ENCODE results near the gene PDPK1.

Gene PDPK1

GRCh38 chr16:2537451-2538379, at the start of gene PDPK1:
TSS of gene PDPK1 (plus strand) at chr16:2538021. CDS start at chr16:2538113, 92 bp downstream.
- FAIRE-seq, result no peak

DNA sequence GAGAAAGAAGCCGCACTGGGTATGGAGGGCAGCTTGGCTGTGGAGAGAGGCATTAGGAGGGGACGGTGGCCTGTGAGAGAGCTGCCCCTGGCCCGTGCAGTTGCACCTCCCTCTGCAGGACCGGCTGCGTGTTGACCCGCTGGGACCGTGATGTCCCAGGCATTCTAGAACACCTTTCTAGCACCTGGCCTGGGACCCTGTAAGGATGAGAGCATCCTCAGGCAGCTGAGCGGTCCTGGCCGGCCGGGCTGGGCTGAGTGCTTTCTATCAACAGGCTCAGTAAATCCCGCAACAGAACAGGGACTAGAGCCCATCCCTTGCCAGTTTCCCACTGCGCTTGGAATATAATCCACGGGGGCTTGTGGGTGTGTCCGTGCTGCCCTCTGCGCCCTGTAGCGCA, 48.2 kb upstream of the PDPK1 start:
- FAIRE-seq, result no peak

- FAIRE-seq, result no peak
Observed at GRCh38 chr16:2490190-2491105, 47.4 kb upstream of the PDPK1 start.

GRCh38 chr16:2492292-2492691, 45.5 kb upstream of the PDPK1 start:
- no peak for FAIRE-seq

DNA sequence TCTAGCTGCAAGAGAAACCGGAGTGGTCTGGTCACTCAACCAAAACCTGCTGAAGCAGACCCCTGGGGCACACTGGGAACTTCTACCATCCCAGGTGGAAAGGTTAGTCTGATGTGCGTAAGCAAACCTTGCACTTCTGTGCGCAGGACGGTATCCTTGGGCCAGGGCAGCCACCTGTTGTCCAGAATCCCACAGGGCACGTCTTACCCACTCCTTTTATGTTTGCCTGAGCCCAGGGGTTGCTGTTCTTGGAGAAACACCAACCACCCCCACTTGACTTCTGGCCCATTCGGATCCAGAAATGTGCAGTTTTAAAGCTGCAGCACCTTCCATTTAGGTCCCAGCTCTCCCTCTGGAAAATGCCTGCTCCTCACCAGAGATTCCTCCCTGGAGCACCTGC, 44.2 kb upstream of the PDPK1 start:
- no peak for FAIRE-seq

DNA sequence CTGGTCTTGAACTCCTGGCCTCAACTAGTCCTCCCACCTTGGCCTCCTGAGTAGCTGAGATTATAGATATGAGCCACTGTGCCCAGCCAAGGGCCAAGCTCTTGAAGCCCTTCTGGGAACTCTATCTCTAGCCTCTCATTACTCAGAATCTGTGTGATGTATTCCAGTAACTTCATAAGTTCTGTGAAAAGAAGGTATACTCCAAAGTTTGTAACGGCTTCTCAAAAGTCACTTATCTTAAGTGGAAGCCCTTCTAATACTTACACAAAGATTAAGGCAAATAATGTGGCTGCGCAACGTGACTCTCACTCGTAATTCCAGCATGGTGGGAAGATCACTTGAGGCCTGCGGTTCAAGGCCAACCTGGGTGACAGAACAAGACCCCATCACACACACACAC, 43.2 kb upstream of the PDPK1 start:
- FAIRE-seq, result no peak

DNA sequence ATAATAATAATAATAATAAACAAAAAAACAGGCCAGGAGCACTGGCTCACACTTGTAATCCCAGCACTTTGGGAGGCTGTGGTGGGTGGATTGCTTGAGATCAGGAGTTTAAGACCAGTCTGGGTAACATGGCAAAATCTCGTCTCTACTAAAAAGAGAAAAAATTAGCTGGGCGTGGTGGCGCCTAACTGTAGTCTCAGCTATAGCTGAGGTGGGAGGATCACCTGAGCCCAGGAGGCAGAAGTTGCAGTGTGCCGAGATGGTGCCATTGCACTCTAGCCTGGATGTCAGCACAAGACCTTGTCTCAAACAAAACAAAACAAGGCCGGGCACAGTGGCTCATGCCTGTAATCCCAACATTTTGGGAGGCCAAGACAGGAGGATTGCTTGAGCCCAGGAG, 42.8 kb upstream of the PDPK1 start:
- FAIRE-seq, result no peak

GRCh38 chr16:2496223-2497115, 41.4 kb upstream of the PDPK1 start:
- FAIRE-seq, result no peak

- no peak for FAIRE-seq
Observed at GRCh38 chr16:2497116-2497630, 40.6 kb upstream of the PDPK1 start.

DNA sequence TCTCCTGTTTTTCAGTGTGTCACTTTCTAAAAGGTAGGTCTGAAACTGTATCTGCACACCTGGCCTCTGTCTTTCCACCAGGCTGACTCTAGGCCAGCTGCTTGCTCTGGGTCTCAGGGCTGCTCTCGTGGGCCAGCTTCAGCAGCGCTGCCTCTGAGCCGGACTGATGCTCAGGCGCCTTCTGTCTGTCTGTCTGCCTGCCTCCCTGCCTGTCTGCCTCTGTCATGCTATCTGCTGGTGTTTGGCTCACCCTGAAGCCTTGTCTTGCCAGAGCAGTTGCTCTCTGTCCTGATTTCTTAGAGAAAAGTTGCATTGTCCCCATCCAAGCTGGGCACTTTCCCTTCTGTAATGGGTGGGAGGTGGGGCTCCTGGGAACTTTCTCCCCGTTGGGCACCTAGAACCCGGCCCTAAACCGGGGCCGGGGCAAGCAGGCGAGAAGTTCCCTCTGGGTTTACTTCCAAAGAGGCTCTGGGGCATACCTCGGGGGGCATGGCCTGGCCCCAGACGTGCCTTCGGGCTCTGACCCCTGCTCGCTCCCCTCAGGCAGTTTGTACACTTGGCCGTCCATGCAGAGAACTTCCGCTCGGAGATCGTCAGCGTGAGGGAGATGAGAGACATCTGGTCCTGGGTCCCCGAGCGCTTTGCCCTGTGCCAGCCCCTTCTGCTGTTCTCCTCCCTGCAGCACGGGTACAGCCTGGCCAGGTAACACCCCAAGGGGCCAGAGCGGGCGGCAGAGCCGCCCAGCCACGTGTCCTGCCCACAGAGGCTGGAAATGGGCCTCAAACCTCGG, 39.9 kb upstream of the PDPK1 start:
- no peak for FAIRE-seq

- FAIRE-seq, result no peak
Observed at GRCh38 chr16:2498531-2499253, 39.1 kb upstream of the PDPK1 start.

DNA sequence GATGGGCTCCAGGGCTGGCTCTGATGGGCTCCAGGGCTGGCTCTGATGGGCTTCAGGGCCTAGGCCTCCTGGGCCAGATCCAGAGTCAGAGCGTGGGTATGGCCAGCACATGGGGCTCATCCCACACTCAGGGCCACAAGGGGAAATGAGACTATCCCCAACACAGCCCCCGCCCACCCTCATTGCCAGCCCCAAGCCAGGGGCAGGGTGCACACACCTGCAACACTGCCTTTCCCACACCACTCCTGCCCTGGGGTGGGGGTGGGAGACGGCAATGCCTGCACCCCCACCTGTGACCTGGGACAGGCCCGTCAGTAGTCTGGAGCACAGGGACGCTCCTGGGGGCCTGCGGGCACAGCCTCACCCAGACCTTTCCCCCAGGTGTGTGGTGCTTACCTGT, 38.4 kb upstream of the PDPK1 start:
- no peak for FAIRE-seq

DNA sequence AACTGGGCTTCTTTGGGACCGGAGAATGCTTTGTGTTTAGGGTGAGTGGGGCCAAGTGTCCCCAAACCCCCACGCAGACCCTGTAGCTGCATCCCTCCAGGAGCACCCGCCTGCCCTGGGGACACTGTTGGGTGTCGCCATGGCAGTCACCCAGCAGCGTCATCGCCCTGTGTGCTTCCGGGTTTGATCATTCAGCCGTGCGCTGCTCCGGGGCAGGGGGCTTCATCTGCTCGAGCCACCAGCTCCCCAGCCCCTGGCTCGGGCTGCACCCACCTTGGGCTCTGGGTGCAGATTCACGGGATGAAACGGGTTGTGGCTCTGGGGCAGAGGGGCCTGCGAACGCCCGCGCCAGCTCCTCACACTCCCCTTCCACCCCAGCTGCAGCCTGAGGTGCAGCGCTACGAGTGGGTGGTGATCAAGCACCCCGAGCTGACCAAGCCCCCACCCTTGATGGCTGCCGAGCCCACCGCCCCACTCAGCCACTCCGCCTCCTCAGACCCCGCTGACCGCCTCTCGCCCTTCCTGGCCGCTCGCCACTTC, 37.9 kb upstream of the PDPK1 start:
- FAIRE-seq, result no peak

DNA sequence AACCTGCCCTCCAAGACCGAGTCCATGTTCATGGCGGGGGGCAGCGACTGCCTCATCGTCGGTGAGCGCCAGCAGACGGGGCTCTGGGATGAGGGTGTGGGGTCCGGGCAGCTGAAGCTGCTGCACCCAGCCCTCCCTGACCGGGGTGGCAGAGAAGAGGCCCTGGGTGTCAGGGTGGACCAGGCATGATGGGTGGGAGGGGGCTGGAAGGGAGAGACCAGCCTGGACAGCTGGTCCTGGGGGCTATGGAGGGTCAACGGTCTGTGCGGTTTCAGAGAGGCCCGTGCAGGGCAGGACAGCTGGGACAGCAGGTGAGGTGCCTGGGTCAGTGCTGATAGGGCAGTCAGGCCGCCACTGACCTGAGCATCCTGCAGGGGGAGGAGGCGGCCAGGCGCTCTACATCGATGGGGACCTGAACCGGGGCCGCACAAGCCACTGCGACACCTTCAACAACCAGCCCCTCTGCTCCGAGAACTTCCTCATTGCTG, 37.3 kb upstream of the PDPK1 start:
- no peak for FAIRE-seq

DNA sequence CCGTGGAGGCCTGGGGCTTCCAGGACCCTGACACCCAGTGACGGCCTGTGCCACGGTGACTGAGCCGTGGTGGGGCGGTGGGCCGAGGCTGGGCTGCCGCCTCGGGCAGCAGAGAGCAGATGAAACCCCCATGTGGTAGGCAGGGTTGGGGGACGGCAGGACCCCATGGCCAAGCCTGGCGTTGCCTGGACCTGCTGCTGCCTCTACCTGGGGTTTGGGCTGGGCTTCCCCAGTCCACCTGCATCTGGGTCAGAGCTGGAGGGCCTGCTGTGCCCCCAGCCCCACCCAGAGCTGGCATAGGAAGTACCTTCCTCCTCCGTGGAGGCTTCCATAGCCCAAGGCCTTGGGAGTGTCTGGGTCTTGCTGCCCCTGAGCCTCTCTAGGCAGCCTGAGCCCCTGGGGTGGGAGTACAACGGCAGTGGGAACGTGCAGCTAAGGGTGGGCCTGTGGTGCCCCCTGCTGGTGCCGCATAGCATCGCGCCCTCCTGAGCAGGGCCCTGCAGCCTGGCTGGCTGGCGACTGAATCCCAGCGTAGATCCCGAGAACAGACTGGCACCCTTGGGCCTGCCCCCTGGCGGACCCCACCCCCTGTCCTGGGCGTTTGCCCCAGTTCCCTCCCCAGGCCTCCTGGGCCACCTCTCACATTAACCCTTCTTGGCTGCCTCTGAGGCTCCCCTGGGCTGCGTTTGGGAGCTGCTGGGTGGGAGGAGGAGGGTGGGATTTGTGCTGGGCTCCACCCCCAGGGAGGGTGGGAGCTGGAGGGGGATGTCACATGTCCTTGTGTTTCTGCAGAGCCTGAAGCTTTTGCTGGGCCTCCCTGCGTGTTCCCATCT, 36.7 kb upstream of the PDPK1 start:
- no peak for FAIRE-seq

DNA sequence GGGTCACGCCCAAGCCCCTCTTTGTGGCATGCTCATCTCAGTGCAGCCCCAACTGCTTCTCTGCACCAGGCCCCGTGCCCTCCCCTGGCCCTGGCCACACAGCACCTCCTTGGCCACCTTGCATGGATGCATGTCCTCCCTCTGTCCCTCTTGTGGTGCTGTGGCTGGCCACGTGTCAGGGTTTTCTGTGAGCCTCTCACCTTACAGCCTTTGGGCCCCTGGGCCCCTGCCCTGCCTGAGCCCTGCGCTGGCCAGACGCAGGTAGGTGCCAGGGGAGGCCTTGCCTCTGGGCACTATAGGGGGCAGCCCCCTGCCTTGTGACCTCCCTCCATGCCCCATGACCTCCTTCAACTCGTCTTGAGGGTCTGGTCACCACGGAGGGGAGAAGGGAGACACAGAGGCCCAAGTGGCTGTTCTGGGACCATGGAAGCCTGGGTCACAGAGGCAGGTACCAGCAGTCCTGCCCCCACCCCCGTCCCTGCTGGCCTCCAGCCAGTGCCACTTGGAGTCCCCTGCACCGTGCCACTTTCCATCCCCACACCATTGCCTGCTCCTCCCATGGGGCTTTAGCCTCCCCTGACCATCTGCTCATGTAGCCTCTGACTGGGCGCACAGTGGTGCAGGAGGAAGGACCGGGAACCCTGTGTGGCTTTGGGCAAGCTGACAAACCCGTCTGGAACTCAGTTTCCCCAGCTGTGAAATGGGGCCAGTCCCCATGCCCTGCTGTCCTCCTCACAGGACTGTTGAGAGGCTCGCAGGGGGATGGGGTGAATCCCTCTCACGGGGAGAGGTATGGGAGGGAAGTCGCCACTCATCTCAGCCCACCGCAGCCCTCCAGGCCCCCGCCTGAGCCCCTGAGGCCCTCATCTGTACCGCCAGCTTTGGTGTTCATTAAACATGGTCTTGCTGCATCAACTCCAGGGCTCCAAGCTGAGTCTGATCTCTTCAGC, 35.6 kb upstream of the PDPK1 start:
- FAIRE-seq, result no peak

DNA sequence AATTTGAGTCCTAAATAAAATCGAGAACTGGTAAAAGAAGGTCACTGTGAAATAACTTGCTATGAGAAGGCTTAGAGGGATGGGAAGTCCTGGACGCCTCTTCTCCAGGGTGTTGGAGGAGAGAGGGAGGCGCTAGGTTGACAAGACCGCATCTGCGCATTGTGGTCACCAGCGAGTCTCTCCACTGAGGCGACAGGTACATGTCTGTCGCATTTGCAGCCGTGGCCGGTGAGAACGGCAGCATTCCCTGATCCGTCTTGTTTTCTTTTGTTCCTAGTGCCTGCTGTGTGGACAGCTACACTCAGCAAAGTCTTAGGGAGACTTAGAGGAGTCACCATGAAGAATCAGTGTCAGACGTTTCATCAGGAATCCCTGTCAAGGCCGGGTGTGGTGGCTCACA, 32.1 kb upstream of the PDPK1 start:
- FAIRE-seq, result no peak

DNA sequence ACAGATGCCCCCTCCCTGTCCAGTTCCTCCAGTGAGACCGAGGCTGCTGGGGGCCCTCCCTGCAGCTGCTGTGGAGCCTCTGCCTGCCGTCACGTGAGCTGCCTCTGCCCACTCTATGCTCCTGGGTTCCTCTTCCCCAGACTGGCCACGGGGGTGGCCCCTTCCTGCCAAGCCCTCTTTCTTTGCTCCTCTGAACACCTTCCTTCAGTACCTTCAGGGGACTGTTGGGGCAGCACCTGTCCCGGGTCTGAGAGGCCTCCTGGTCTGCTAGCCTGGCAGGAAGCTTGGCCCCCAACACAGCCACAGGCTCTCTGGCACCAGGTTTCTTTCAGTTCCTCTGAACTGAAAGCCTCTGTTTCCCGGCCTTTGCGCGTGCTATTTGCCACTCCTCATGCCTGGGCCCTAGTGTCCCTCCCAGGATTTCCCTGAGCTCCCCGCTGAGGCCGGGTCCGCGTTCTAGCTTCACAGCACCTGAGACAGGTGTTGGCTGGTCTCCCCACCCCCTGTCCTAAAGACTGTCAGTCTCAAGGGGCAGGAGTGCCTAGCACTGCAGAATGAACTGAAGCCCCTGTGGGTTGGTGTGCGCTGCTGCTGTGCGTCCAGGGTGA, 30.7 kb upstream of the PDPK1 start:
- FAIRE-seq, result no peak
